Neuronal stem cell (in vitro differentiated cells): Measurements from ENCODE around the gene MYO10.

Experiments used
- DNase-seq: peaks from one replicate; pipeline ENCODE4 v3.0.0-alpha.2; 2013; ENCODE audit warnings: low spot score
- H2AFZ ChIP-seq: one replicate; pipeline ENCODE4 v1.6.1; 2013; ENCODE audit warnings: mild to moderate bottlenecking, low read length, inconsistent platforms
- H2AK5ac ChIP-seq: 2 replicates; pipeline ENCODE4 v1.6.1; 2013; ENCODE audit warnings: low read depth, mild to moderate bottlenecking, inconsistent platforms, low read length, moderate library complexity, mixed read lengths
- H2BK120ac ChIP-seq: 2 replicates; pipeline ENCODE4 v1.6.1; 2013; ENCODE audit warnings: low read depth, mild to moderate bottlenecking, inconsistent platforms, low read length, moderate library complexity, mixed read lengths
- H2BK12ac ChIP-seq: one replicate; pipeline ENCODE4 v1.6.1; 2013; ENCODE audit warnings: low read length, inconsistent platforms
- H2BK15ac ChIP-seq: 2 replicates; pipeline ENCODE4 v1.6.1; 2013; ENCODE audit warnings: mild to moderate bottlenecking, low read length, inconsistent platforms, mixed read lengths
- H2BK5ac ChIP-seq: one replicate; pipeline ENCODE4 v1.6.1; 2013; ENCODE audit warnings: inconsistent platforms, mild to moderate bottlenecking, low read length, moderate library complexity
- H3K14ac ChIP-seq: one replicate; pipeline ENCODE4 v1.6.1; 2013; ENCODE audit warnings: low read length, inconsistent platforms
- H3K18ac ChIP-seq: 2 replicates; pipeline ENCODE4 v1.6.1; 2013; ENCODE audit warnings: low read length, inconsistent platforms
- H3K23ac ChIP-seq: 2 replicates; pipeline ENCODE4 v1.6.1; 2013; ENCODE audit warnings: low read depth, mild to moderate bottlenecking, mixed read lengths, low read length, inconsistent platforms; ENCODE audit not compliant: poor library complexity
- H3K27ac ChIP-seq: replicated peaks from 3 replicates; pipeline ENCODE4 v1.5.1; 2013; ENCODE audit warnings: low read length, inconsistent platforms
- H3K27me3 ChIP-seq, 3 experiments: 2 replicates each; pipeline ENCODE4 v1.6.1; 2013; ENCODE audit warnings: low read length in 3 of 3, mild to moderate bottlenecking in 2 of 3, inconsistent platforms in 1 of 3, low read depth in 1 of 3, mixed read lengths in 1 of 3, moderate library complexity in 1 of 3; ENCODE audit not compliant: control insufficient read depth in 3 of 3, insufficient read depth in 3 of 3
- H3K36me3 ChIP-seq, 2 donors: replicated peaks in 1 of 2; 2 replicates each; pipeline ENCODE4 v1.6.1; 2013; ENCODE audit warnings: low read length in 2 of 2; ENCODE audit not compliant: control insufficient read depth in 2 of 2, insufficient read depth in 2 of 2
- H3K4ac ChIP-seq: 2 replicates; pipeline ENCODE4 v1.6.1; 2013; ENCODE audit warnings: inconsistent platforms, mild to moderate bottlenecking, low read length, moderate library complexity
- H3K4me1 ChIP-seq, 2 donors: 1 replicate in 1 of 2; 2 replicates in 1 of 2; pipeline ENCODE4 v1.6.1; 2013; ENCODE audit warnings: low read length in 2 of 2, low read depth in 1 of 2; ENCODE audit not compliant: control insufficient read depth in 2 of 2, insufficient read depth in 1 of 2
- H3K4me2 ChIP-seq: one replicate; pipeline ENCODE4 v1.6.1; 2013; ENCODE audit warnings: mild to moderate bottlenecking, low read length, inconsistent platforms; ENCODE audit not compliant: insufficient read depth, poor library complexity, severe bottlenecking
- H3K4me3 ChIP-seq, 2 donors: 2 replicates each; pipeline ENCODE4 v1.5.1; 2013; ENCODE audit warnings: low read length in 2 of 2, mild to moderate bottlenecking in 2 of 2, inconsistent platforms in 1 of 2, moderate library complexity in 1 of 2
- H3K79me1 ChIP-seq: one replicate; pipeline ENCODE4 v1.6.1; 2013; ENCODE audit warnings: low read depth, mild to moderate bottlenecking, inconsistent platforms, low read length, moderate library complexity
- H3K9ac ChIP-seq: one replicate; pipeline ENCODE4 v1.6.1; 2013; ENCODE audit warnings: mild to moderate bottlenecking, low read depth, low read length, inconsistent platforms; ENCODE audit not compliant: poor library complexity
- H3K9me3 ChIP-seq, 2 donors: replicated peaks in 1 of 2; 2 replicates each; pipeline versions ENCODE3 to v1.6.1; 2013; ENCODE audit warnings: low read length in 2 of 2, mild to moderate bottlenecking in 2 of 2, inconsistent platforms in 1 of 2, low read depth in 1 of 2, mixed read lengths in 1 of 2, moderate library complexity in 1 of 2; ENCODE audit not compliant: control insufficient read depth in 2 of 2, insufficient read depth in 1 of 2
- H4K8ac ChIP-seq: one replicate; pipeline ENCODE4 v1.6.1; 2013; ENCODE audit warnings: low read depth, mild to moderate bottlenecking, inconsistent platforms, low read length, moderate library complexity
- H4K91ac ChIP-seq: one replicate; pipeline ENCODE4 v1.6.1; 2013; ENCODE audit warnings: low read length, low read depth, mild to moderate bottlenecking, inconsistent platforms; ENCODE audit not compliant: poor library complexity
- whole genome bisulfite sequencing, 2 donors: extraction: QIAGEN DNeasy Blood & Tissue Kit; methylation state at CpG; one replicate each; pipeline ENCODE4 v1.1.7; 2013; ENCODE audit warnings: missing lambda C conversion rate in 2 of 2, mixed read lengths in 1 of 2; ENCODE audit not compliant: insufficient read length in 2 of 2, insufficient replicate concordance in 1 of 2; ENCODE audit errors: extremely low coverage in 2 of 2; 5-methylcytosine and 5-hydroxymethylcytosine counted together

Gene MYO10

GRCh38 chr5:16906255-16906654, 29.8 kb downstream of the MYO10 start:
- Histone ChIP-seq H2AFZ (no peak overlapping the region), H3K27ac (no peak overlapping the region), H2BK5ac (no peak overlapping the region), H2BK12ac (no peak overlapping the region), H4K8ac (no peak overlapping the region), H3K23ac (no peak overlapping the region), H3K4ac (no peak overlapping the region), H2BK15ac (no peak overlapping the region), H3K4me2 (no peak overlapping the region), H3K4me3 (no peak overlapping the region), H3K9ac (no peak overlapping the region), H3K36me3 (no peaks in the 10 kb centered on the region), H3K4me1 (peaks cover 0 to 4% of the 10 kb centered on the region in 2 donors), H2BK120ac (no peak overlapping the region), H3K14ac (no peak overlapping the region), H3K27me3 (no peaks in the 10 kb centered on the region), H2AK5ac (no peak overlapping the region), H4K91ac (no peak overlapping the region), H3K79me1 (peaks cover 8% of the 10 kb centered on the region), H3K9me3 (peaks cover 0 to 3% of the 10 kb centered on the region in 2 donors), H3K18ac (no peak overlapping the region)
- no CpG with 5 or more reads among the region's 4 CpGs for WGBS, 2 donors
- no peak for DNase-seq

- H2BK12ac ChIP-seq: no peak overlapping the region
- H3K79me1 ChIP-seq: peaks cover 9% of the 10 kb centered on the region
- H3K9me3 ChIP-seq: no peaks in the 10 kb centered on the region
- no peaks in the 10 kb centered on the region for H3K36me3 ChIP-seq
- H4K91ac ChIP-seq: no peak overlapping the region
- H4K8ac ChIP-seq: no peak overlapping the region
- H3K27ac ChIP-seq: no peak overlapping the region
- H3K4me3 ChIP-seq: no peak overlapping the region
- no peak overlapping the region for H2BK120ac ChIP-seq
- no peak overlapping the region for H3K18ac ChIP-seq
- no peak overlapping the region for H3K4me2 ChIP-seq
- H3K27me3 ChIP-seq: no peaks in the 10 kb centered on the region
- no peak overlapping the region for H2AFZ ChIP-seq
- no peak overlapping the region for H3K9ac ChIP-seq
- no peak overlapping the region for H2BK15ac ChIP-seq
- H3K14ac ChIP-seq: no peak overlapping the region
- no peak overlapping the region for H3K4ac ChIP-seq
- WGBS, 2 donors: no CpG with 5 or more reads among the region's 7 CpGs
- no peak overlapping the region for H3K23ac ChIP-seq
- no peak for DNase-seq
- H2AK5ac ChIP-seq: peak overlapping the region; percentile 49
- peaks cover 5 to 12% of the 10 kb centered on the region in 2 donors for H3K4me1 ChIP-seq
- H2BK5ac ChIP-seq: no peak overlapping the region
These were observed 32.4 kb downstream of the MYO10 start for GRCh38 chr5:16903480-16904300.

- Histone ChIP-seq H2BK15ac (no peak overlapping the region), H3K23ac (no peak overlapping the region), H3K9me3 (no peaks in the 10 kb centered on the region), H3K4me2 (no peak overlapping the region), H2BK5ac (no peak overlapping the region), H3K18ac (no peak overlapping the region), H3K9ac (no peak overlapping the region), H3K36me3 (no peaks in the 10 kb centered on the region), H3K79me1 (peaks cover 7% of the 10 kb centered on the region), H3K14ac (no peak overlapping the region), H3K4ac (no peak overlapping the region), H2AFZ (no peak overlapping the region), H4K8ac (no peak overlapping the region), H2BK12ac (no peak overlapping the region), H3K27me3 (no peaks in the 10 kb centered on the region), H2AK5ac (no peak overlapping the region), H3K4me1 (peaks cover 6 to 14% of the 10 kb centered on the region in 2 donors), H3K4me3 (no peak overlapping the region), H3K27ac (no peak overlapping the region), H4K91ac (no peak overlapping the region), H2BK120ac (no peak overlapping the region)
- DNase-seq: no peak
- no CpG with 5 or more reads among the region's 9 CpGs for WGBS, 2 donors
These were observed 33.2 kb downstream of the MYO10 start for GRCh38 chr5:16902846-16903245.

GRCh38 chr5:16901021-16901644, 35.0 kb downstream of the MYO10 start:
- Histone ChIP-seq H2AFZ (no peak overlapping the region), H3K9ac (no peak overlapping the region), H3K36me3 (no peaks in the 10 kb centered on the region), H3K4me1 (peaks cover 18 to 25% of the 10 kb centered on the region in 2 donors), H3K14ac (no peak overlapping the region), H4K8ac (no peak overlapping the region), H3K9me3 (no peaks in the 10 kb centered on the region), H2BK120ac (no peak overlapping the region), H3K18ac (peak overlapping the region; percentile 56), H3K4ac (no peak overlapping the region), H3K23ac (no peak overlapping the region), H3K79me1 (peaks cover 7% of the 10 kb centered on the region), H3K4me2 (no peak overlapping the region), H2BK15ac (no peak overlapping the region), H3K4me3 (peak overlapping the region in 1 of 2 donors; percentile 7), H3K27me3 (no peaks in the 10 kb centered on the region), H2BK5ac (no peak overlapping the region), H4K91ac (no peak overlapping the region), H3K27ac (no peak overlapping the region), H2BK12ac (no peak overlapping the region), H2AK5ac (no peak overlapping the region)
- no CpG with 5 or more reads among the region's 13 CpGs for WGBS, 2 donors
- no peak for DNase-seq
